ENCODE measurements around the gene CHN2. TPM values are rescaled to one million over a fixed set of nuclear protein-coding genes. Genes with fewer than 3 reads are reported as not detected.

The CHN2 gene
- total RNA-seq, 1 donor: 0.81 TPM

DNA sequence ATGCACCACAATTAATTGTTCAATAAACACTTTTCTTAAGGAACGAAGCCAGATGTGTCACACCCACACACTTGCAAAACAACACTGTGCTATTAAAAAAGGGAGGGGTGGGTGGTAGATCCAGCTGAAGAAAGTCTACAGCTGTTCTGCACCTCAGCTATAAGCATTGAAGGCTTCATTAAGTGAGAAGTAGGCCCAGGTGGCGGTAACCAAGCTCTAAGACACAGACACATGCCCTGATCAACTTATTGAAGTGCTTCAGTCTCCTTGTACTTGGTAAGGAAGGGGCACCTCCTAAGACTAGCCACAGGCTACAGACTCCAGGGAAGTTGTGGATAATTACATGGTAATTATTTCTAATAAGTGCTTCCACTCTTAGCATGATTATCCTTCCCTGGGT lies 43.7 kb upstream of the CHN2 start:
- H3K4me3 ChIP-seq (ENCODE audit: low read depth, low read length): no peak overlapping the region
- DNase-seq (ENCODE audit: low read depth): no peak
- no peak for TF ChIP-seq CTCF (IDR thresholded peaks at IDR 0.05; ENCODE audit: insufficient read depth, low read length)

DNA sequence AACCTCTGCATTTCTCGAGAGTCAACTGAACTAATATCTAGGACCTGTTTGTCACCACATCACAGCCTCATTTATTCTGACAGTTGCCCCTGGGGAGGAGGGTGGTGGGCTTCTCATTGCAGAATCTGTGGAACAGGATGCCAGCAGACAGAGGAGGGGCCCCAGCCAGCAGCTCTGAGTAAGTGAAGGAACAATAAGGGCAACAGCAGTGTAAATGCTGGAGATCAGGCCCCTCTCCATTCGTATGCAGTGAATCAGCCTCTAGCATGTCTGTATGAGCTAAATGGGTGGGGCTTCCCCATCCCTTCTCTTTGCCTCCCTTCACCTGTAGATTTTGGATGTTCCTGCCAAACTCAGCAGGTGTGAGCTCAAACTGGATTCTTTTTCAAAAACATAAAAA lies 40.5 kb upstream of the CHN2 start:
- H3K4me3 ChIP-seq (ENCODE audit: low read depth, low read length): no peak overlapping the region
- DNase-seq (ENCODE audit: low read depth): no peak
- TF ChIP-seq CTCF (IDR thresholded peaks at IDR 0.05; ENCODE audit: insufficient read depth, low read length): no peak

GRCh38 chr7:29156907-29157452 lies 37.6 kb upstream of the CHN2 start:
- H3K4me3 ChIP-seq (ENCODE audit: low read depth, low read length): no peak overlapping the region
- no peak for DNase-seq (ENCODE audit: low read depth)
- no peak for TF ChIP-seq CTCF (IDR thresholded peaks at IDR 0.05; ENCODE audit: insufficient read depth, low read length)

- TF ChIP-seq CTCF (IDR thresholded peaks at IDR 0.05; ENCODE audit: insufficient read depth, low read length): no peak
- H3K4me3 ChIP-seq (ENCODE audit: low read depth, low read length): no peak overlapping the region
- DNase-seq (ENCODE audit: low read depth): no peak
Measured at GRCh38 chr7:29158795-29159423, 35.7 kb upstream of the CHN2 start.

DNA sequence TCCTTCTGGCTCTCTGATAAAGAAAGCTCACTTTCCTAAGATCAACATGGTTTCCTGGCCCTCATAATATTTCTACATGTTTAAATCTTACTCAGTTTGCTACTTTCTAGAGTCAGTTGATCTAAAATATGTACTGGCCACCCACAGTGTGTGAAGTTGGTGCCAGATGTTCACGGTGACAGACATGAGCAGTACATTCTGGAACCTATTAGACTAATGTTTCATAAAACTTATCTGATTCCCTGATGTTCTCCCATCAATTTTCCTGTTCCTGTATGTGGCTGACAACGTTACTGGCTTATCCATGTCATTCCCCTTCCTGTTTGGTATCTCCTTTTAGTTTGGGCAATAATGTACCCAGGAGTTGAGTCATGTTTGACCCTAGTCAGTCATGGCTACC lies 34.5 kb upstream of the CHN2 start:
- DNase-seq (ENCODE audit: low read depth): no peak
- TF ChIP-seq CTCF (IDR thresholded peaks at IDR 0.05; ENCODE audit: insufficient read depth, low read length): no peak

GRCh38 chr7:29161231-29161630 lies 33.3 kb upstream of the CHN2 start:
- no peak overlapping the region for H3K4me3 ChIP-seq (ENCODE audit: low read depth, low read length)
- DNase-seq (ENCODE audit: low read depth): no peak

More for the DNA sequence above, 34.5 kb upstream of the CHN2 start:
- H3K4me3 ChIP-seq (ENCODE audit: low read depth, low read length): no peak overlapping the region

More at GRCh38 chr7:29161231-29161630, 33.3 kb upstream of the CHN2 start:
- no peak for TF ChIP-seq CTCF (IDR thresholded peaks at IDR 0.05; ENCODE audit: insufficient read depth, low read length)
